Amniotic epithelial cell (primary cell): ENCODE data around the gene DNAH14.

Source experiments
- DNase-seq: peaks from one replicate; pipeline ENCODE4 v3.0.0-alpha.2; 2010; ENCODE audit warnings: low read depth

DNAH14 gene

DNA sequence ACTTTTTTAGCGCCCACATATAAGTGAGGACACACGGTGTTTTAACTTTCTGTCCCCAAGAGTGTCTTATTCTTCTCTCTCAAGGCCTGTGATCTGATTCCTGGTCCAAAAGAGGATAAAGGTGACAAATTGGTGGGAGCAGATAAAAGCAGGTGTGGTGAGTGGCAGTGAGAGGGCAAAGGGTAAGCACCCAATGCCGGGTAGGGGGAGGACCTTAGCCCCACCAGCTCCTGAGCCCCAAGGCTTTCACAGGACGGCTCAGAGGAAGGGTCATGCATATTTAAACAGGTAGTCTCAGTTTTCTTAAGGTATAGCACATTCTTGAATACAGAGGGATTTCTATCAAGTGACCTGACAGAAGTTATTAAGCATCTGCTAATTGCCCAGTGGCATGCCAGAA lies 478.8 kb downstream of the DNAH14 start:
- DNase-seq: no peak

DNA sequence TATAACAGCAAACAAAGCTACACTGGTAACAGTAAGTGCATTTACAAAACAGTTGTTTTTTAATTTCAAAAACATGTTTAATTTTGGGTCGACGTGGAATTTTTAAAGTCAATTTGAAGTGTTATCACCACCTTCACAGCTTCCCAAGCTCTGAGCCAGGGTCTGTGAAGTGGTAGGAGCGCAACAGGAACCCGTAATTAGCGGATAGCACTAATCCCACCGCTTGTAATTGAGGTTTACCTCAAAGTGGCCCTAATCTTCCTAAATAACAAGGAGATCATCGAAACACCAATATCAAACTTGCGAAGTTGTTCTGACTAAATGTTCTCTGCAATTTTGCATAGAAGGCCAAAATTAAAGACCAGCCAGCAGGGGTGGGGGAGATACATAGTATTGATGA lies 479.6 kb downstream of the DNAH14 start:
- no peak for DNase-seq

DNA sequence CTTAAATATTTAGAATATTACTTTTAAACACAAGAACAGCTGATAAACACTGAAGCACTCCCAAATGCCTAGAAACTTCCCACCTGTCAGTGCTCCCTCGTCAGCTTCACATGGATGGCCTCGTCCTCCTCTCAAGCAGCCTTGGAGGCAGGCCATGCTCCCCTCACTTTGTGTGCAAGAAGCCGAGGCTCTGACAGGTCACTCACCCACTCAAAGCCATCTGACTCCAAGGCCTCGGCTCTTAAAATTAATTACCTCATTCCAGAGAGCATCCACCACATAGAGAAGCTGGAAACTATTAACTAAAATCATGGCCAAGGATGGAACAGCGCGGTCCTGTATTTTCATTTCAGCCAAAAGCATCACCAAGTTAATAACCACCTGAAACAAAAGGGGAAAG lies 480.6 kb downstream of the DNAH14 start:
- DNase-seq: no peak

DNA sequence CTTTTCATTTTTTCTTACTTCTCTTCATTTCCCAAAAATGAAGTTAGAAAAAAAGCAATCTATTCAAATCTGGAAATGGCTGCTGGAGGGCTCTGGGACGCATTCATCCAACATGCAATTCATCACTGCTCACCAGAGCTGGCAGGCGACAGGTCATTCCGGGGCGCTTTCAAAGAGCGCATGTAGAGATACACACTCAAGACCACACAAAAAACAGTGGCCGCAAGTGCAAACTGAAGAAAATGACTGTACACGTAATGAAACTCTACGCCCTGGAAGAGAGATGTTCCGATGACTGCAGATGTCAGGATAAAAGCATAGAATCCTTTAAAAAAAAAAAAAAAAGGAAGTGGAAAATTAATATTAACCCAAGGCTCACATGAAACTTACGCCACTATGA lies 482.8 kb downstream of the DNAH14 start:
- DNase-seq: no peak

DNA sequence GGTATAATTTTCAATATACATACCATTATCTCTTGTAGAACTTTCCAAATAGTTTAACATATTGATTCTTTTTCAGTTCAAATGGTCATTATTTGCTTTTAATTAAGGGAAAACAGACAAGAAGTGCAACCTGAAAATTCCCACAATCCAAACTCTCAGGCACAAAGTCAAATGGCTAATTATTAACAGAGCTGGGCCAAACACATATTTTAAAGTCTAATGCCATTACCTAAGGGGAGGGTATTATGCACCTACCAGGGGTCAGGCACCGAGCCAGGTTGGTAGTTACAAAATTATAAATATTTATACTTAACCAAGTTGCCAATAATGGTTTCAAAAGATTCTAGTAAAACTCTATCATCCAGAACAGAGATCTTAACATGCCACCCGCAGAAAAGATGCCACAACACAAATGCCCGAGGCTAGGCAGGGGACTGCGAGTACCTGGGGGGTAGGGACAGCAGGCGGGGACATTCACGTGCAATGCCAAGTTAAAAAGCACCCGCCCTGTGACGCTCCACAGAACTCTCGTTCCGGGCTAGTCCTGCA lies 483.4 kb downstream of the DNAH14 start:
- no peak for DNase-seq

DNA sequence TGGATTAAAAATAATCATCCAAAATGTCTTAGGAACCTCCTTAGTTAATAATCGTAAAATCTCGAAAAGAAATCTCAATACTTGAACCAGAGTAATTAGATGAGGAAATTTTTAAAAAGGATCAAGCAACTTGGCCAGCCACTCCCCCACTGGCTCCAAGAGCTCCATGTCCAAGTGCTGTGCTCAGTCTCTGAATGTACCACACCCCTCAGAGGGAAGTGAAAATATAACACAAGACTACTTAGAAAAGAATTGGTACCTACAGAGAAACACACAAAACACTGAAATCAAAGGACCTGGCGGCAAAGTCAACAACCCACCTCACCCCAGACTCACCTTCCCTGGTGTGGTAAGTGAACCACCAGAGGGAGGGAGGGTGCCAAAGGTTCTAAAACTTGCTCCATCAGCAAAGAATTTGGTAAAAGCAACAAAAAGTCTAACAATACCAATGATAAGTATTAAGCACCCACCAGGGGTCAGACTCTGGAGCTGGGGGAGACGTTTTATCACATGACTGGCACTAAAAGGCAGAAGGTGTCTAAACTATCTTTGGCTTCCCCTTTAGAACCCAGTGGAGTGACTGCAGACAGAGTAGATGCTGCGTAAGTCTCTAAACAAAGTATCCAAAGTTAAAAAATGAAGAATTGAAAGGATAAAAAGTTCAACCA lies 484.4 kb downstream of the DNAH14 start:
- DNase-seq: no peak

DNA sequence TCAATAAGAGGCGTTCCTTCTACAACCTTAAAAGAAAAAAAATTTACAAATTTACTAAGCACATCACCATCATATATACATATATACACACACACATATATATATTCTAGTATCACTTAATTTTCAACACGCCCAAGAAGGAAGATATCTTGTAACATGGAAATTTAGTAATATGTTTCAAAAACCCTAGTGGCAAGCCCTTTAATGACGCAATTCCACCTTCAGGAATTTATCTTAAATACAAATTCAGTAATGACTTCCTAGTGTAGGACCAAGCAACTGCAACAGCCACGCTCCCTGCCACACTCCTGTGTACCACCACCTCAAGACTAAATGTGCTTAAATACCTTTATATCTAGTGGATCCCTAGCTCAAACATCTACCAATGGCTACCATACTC lies 485.8 kb downstream of the DNAH14 start:
- no peak for DNase-seq

DNA sequence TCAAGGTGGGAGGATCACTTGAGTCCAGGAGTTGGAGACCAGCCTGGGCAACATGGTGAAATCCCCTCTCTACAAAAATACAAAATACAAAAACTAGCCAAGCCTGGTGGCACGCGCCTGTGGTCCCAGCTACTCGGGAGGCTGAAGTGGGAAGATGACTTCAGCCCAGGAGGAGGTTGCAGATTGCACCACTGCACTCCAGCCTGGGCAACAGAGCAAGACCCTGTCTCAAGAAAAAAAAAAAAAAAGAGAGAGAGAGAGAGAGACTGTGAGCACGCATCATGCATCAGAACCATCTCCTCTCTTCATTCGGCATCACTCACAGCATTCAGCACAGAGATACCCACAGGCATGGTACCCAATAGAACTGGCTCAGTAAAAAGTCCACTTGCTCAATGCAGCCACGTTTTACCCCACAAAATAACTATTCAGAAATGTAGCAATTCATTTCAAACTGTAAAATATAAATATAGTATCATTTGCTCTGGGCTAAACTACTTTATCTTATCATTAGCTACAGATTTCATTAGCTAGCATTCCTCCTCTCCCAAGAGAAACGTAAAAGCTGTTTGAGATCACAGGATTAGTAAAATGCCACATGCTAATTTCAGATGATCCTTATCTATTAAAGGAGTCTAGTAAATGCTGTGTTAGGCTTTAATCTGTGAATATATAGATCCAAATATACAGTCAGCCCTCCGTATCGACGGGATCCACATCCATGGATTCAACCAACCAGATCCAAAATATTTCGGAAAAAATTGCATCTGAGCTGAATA lies 486.7 kb downstream of the DNAH14 start:
- DNase-seq: no peak

DNA sequence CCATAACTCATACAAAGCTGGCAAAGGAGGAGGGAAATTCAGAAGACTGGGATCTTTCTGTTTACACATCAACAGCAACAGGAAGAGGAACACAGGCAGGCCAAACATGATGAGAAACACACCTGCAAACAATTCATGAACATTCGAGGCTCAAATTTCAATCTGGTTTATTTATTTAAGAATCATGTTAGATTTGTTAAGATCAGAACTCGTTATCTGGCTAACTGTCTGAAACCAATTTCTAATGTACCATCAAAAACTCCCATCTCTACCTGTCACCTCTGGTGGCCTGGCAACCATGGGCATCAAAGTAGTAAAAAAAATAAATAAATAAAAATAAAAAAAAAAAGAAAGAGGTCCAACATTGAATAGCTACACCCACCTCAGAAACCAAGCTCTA lies 488.6 kb downstream of the DNAH14 start:
- DNase-seq: no peak

DNA sequence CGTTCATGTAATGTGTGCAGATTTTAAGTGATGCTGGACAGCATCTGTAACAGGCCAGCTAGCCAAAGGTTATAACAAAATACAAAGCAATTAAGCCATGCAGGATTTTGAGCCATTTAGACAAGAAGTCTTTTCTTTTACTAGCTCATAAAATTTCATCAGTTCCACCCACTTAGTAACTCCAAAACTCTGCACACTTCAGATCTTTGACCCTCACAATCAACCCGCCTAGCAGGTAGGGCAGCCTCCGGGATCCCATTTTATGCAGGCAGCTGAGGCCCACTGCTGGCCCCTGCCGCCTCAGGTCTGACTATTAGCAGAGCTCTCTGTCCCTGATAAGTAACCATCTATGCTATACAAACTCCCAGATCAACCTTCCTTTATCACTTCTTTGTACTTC lies 489.1 kb downstream of the DNAH14 start:
- DNase-seq: no peak

DNA sequence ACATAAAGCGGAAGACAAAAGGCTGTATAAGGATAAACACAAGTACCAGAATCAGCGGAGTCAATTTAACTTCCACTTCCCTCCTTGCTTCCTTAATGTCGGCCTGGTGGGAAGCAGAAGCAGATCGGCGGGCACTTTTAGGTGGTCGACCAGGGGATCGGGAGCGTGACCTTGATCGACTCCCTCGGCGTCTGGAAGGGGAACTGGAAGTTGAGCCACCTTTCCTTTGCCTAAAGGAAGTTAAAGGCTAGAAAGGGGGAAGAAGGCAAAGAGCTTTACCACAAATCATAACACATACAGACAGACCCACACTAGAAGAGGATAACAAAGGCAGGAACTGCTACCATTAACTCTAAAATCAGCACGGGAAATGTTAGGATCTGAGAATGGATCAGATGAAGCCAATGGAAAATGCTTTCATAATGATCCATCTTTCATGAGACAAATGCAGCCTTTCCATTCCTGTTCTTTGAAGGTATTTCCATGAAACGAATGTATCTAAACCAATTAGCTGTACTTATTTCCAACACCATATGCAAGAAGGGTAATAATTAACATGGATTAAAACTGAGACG lies 492.6 kb downstream of the DNAH14 start:
- no peak for DNase-seq

DNA sequence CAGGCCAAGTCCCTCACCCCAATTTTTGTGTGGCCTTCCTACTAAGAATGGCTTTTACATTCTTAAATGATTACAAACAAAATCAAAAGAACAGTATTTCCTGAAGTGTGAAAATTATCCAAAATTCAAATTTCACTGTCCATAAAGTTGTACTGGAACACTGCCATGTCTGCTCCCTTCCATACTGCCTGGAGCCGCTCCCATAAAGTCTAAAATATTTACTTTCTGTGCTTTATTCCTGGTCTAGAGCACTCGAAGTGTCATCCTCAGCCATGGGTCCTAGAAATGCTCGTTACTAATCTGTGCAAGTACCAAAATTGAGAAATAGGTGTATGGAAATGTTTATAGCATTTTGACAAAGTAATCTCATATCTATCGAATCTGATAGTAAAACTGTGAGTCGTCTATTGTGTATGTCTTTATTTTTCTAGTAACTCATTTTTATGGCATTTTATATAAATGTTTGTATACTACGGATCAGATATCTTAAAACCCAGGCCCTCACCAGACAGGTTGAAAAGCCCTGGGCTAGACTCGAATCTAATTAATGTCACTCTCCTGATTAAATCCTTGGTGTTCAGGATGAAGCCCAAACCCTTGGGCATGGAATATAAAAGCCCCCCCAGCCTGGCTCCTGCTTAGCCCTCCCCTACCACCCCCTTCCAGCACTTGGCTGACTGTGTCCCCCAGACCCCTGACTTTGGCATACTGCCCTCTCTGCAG lies 493.5 kb downstream of the DNAH14 start:
- DNase-seq: no peak

DNA sequence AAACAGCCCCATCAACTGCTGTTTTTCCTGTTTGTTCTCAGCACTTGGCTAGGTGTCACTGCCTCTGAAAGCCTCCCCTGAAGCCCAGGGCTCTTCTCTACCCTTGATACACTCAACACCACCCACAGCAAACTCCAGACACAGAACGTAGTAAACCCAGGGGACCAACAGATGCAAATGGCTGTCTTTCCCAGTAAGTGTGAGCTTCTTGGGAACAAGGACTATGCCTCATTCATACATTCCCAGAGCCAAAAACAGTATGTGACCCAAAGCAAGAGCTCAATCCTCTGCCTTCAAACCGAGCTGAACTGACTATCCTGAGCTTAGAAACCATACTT lies 494.0 kb downstream of the DNAH14 start:
- DNase-seq: no peak

DNA sequence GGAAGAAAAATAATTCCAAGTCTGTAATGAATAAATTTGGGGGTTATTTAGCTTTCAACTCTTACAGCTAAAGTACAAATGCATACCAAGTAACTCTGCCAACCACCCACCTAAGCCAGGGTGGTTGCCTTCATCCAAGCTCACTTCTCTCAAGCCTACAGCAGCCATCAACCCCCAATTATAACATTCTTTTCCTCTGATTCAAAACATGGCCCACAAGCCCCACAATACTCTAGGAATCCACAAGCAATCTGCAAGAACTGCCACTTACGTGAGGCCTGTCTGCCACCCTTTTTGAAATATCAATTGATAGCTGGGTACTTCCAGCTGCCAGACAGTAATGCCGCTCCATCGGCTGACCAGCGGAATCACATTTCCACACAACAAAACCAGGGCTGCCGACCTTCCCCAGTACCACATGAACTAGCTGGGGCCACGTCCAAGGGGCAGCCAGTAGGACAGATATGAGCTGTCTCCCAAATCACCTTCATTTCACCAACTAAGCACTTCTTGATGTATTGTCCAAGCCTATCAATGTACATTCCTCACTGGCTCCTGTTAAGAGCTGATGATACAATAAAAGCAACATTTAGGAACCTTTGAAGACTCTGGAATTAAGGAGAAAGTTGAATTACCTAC lies 495.2 kb downstream of the DNAH14 start:
- peak; percentile 43 for DNase-seq

DNA sequence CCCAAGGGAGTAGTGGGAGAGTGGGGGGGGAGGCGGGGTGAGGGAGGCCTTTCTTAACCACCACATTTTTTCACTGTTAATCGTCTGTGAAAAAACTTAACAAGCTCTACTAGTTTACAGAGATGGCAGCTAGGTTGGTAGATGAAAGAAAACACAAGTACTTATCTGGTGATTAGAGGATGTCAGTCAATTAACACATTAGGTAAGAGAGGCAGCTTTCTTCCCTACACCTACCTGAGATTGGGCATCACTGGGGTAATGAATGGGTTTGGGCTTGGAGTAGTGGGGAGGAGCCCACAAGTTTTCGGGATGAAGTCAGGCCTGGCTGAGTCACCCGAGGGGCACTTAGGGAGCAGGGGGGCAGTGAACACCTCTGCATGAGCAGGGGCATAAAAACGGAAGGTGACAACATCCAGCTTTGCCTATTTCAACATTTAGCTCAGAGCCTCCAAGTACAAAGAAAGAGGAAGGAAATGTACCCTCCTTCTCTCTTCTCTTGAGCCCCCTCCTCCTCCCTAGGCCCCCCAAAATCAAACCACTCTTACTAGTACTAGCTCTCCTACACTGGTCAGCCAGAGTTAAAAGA lies 495.8 kb downstream of the DNAH14 start:
- peak; percentile 23 for DNase-seq

DNA sequence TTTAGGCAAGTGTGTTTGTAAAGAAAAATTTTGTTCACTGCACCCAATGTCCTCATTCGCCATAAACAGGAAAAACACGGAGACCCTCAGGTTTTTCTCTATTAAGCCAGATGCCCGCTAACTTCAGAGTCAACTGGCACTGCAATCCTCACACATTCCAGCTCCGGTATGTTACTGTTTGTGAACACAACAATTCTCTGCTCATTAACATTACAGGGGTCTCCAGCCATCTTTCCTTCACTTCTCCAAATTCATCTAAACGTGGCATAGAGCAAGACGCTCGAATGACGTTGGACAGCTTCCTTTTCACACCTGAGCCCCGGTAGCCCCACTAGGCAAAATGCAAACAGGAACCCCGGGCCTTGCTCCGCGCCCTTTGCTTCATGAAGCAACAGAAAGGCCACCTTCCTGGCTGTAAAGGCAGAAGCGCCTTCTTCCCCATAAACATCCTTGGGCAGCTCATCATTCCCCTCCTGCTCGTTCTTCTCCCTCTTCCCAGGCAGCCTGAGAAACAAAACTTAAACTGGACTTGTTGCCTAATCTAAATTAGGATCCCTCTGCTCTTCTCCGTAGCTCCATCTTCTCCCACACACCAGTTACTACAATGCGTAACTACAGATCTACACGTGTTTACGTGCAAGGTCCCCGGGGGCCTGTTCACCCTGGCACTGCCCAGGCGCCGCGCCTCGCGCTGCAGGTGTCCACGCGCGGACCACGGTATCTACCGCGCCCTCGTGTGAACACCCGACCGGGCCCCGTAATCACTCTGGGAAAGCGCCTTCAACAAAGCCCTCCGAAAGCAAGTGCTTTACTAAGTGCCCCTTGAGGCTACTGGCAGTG lies 497.1 kb downstream of the DNAH14 start:
- peak; percentile 36 for DNase-seq

DNA sequence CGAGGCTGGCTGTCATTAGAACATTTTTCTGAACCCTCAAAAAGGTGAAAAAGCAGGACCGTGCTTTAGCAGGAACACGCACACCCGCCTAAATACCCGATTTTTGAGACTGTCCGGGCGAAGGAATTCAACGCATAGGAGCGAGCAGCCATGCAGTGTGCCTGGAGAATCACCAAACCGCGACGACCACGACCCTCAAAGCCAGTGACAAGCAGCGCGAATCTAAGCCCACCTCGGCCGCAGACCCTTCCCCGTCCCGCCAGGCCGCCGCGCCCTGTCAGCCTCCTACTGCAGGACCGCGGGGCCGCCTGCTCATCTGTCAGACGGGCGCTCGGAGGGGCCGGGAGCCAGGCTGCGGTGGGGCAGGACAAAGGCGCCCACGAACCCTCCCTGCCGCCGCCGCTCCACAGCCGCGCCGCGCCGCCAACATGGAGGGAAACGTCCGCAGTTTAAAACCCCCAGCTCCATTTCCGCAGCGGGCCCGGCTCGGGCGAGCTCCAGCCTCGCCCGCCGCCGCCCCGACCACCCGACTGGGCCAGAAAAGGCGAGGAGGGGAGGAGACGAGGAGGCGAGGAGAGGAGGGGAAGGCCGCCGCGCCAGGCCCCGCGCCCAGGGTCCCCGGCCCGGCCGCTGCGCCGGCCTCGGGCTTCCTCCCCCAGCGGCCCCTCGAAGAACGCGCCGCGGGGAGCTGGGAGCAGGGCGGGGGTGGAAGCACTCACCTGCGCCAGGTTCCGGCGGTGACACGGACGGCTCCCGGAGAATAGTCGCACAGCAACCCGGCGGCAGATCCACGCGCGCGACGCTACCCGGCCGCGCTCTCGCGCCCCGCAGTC lies 498.0 kb downstream of the DNAH14 start, which contains the start of gene LBR:
Gene LBR, minus strand, starts transcription at position 804 of the 833 bp plus-strand sequence. CDS start 3,963 bp downstream, outside the sequence.
- no peak for DNase-seq

DNA sequence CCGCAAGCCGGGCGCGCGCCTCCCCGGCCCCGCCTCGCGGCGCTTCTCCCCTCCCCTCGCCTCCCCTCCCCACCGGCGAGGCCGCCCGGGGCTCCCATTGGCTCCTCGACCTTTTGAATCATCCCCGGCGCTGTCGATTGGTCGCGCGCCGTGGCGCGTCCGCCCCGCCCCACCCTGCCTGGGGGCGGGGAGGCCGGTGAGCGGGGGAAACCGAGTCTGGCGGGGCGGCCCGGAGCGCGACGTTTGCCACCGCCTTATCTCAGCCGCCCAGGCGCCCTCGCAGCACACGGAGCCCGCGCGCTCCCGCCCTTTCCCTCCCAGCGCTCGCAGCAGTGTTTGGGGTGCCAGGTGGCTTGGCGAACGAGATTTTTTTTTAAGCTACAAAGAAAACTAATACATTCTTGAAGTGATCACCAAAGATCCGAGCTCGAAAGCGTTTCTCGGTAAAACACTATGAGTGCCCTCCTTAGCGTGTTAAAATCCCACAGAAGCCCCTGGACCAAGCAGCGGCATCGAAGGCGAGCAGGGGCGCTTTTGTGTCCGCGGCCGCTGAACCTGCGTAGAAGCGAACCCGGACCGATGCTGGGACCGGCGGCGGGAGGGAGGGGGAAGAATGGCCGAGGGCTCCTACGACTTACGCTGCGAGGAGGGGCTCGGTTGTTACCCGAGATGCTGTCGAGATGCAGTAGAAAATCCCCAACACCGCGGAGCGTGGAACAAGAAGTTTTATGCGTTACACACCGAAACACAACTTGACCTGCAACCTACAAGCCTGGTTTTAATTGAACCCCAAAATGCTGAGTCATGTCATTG lies 498.8 kb downstream of the DNAH14 start:
- peak; percentile 83 for DNase-seq
